Caco-2 (cell line): Measurements from ENCODE around the gene PRXL2A. TPM values are rescaled to one million over a fixed set of nuclear protein-coding genes. Genes with fewer than 3 reads are reported as not detected.

Source experiments
- BruUV-seq: library from RNA; stranded (reverse); fragments of 400-500 nt; replicated peaks from 2 replicates; lab custom pipeline; 2021; lab: Mats Ljungman, UMichigan
- CTCF ChIA-PET: fragments of 300-600 bp; sonication (Branson Sonifier 250); formaldehyde crosslinking; loops from one replicate; lab custom pipeline; 2022; ENCODE audit warnings: antibody characterized with exemption; lab: Charles Lee
- POLR2A ChIA-PET: fragments of 300-600 bp; sonication (Branson Sonifier 250); formaldehyde crosslinking; loops from one replicate; lab custom pipeline; 2022; ENCODE audit warnings: antibody characterized with exemption; lab: Charles Lee
- DNase-seq, 2 experiments: peaks; one replicate each; pipeline versions ENCODE4 v3.0.0 to v3.0.0-alpha.2; 2020 to 2022
- H3K27me3 ChIP-seq: replicated peaks from 2 replicates; pipeline ENCODE4 v1.6.0; 2011; ENCODE audit warnings: low read length; ENCODE audit not compliant: control insufficient read depth, insufficient read depth
- H3K36me3 ChIP-seq: 2 replicates; pipeline ENCODE4 v1.5.1; 2011; ENCODE audit warnings: low read length; ENCODE audit not compliant: control insufficient read depth, insufficient read depth
- H3K4me1 ChIP-seq: fragments of 250-450 bp; sonication (Bioruptor Pico); 2 replicates; pipeline ENCODE4 v1.5.1; 2020; ENCODE audit warnings: mild to moderate bottlenecking
- H3K4me3 ChIP-seq: 2 replicates; pipeline ENCODE4 v1.5.1; 2011; ENCODE audit warnings: low read depth, mild to moderate bottlenecking, control low read depth, low read length
- H3K9me3 ChIP-seq: fragments of 250-450 bp; sonication (Bioruptor Pico); 2 replicates; pipeline ENCODE4 v1.5.1; 2020; ENCODE audit warnings: mild to moderate bottlenecking, moderate library complexity
- H3K27ac Mint-ChIP-seq: one replicate; pipeline ENCODE4 v1.8.0; 2022; ENCODE audit warnings: mixed read lengths; ENCODE audit not compliant: unreplicated experiment
- H3K27me3 Mint-ChIP-seq: one replicate; pipeline ENCODE4 v1.8.0; 2022; ENCODE audit warnings: mixed read lengths; ENCODE audit not compliant: insufficient read depth, unreplicated experiment
- H3K36me3 Mint-ChIP-seq: one replicate; pipeline ENCODE4 v1.8.0; 2022; ENCODE audit warnings: mild to moderate bottlenecking, mixed read lengths; ENCODE audit not compliant: insufficient read depth, unreplicated experiment
- H3K4me1 Mint-ChIP-seq: one replicate; pipeline ENCODE4 v1.8.0; 2022; ENCODE audit warnings: low read depth, mixed read lengths; ENCODE audit not compliant: unreplicated experiment
- H3K4me3 Mint-ChIP-seq: one replicate; pipeline ENCODE4 v1.8.0; 2022; ENCODE audit warnings: mild to moderate bottlenecking, moderate library complexity, mixed read lengths; ENCODE audit not compliant: unreplicated experiment
- H3K9me3 Mint-ChIP-seq: one replicate; pipeline ENCODE4 v1.8.0; 2022; ENCODE audit warnings: mixed read lengths; ENCODE audit not compliant: unreplicated experiment
- CTCF ChIP-seq, 2 experiments: fragments of 200-600 bp in 1 of 2; IDR thresholded peaks; 1 replicate in 1 of 2; 2 replicates in 1 of 2; pipeline versions ENCODE4 v1.5.1 to v1.8.0; 2011 to 2022; ENCODE audit warnings: antibody characterized with exemption in 1 of 2, control low read depth in 1 of 2, inconsistent platforms in 1 of 2, low read depth in 1 of 2, low read length in 1 of 2, mild to moderate bottlenecking in 1 of 2, moderate library complexity in 1 of 2; ENCODE audit not compliant: insufficient read depth in 1 of 2, severe bottlenecking in 1 of 2, unreplicated experiment in 1 of 2
- intact Hi-C: fragments of 100-400 bp; cut with micrococcal nuclease; formaldehyde crosslinking; loops from one replicate; pipeline ENCODE4 v1.10.0; 2022; ENCODE audit not compliant: unreplicated experiment
- total RNA-seq: library from RNA; stranded (reverse); gene quantifications from 2 replicates; pipeline ENCODE4 v1.2.3, GENCODE V29; 2022

The PRXL2A gene
- total RNA-seq, 1 experiment from 2014 or later, result 88.6 TPM

GRCh38 chr10:80458638-80459037 lies 50.3 kb downstream of the PRXL2A start:
- no peak overlapping the region for H3K4me3 ChIP-seq
- intact Hi-C loops, result no loop called here
- BruUV-seq, result no TSS peak

GRCh38 chr10:80459047-80459865 lies 50.9 kb downstream of the PRXL2A start:
- BruUV-seq, result no TSS peak
- intact Hi-C loops, result no loop called here
- Histone ChIP-seq H3K9me3 (no peaks in the 10 kb centered on the region), H3K4me1 (peaks cover 76% of the 10 kb centered on the region), H3K36me3 (no peaks in the 10 kb centered on the region), H3K27me3 (no peaks in the 10 kb centered on the region), H3K4me3 (no peak overlapping the region)
- Mint-ChIP-seq H3K27ac (peak overlapping the region; percentile 70), H3K27me3 (no peaks in the 10 kb centered on the region), H3K36me3 (peaks cover 56% of the 10 kb centered on the region), H3K9me3 (no peaks in the 10 kb centered on the region), H3K4me1 (peaks cover 56% of the 10 kb centered on the region), H3K4me3 (peak overlapping the region; percentile 16)
- DNase-seq, result no peak
- POLR2A ChIA-PET, result interaction anchor here (1.7 kb wide), 1 partner anchor 46 kb away, joined by 10 read pairs; no protein-coding TSS in a partner anchor
- CTCF ChIA-PET, result interaction anchor here (0.6 to 4.0 kb wide), 4 partner anchors 15 to 46 kb away, joined by 4 to 55 read pairs (median 13); no protein-coding TSS in a partner anchor
- no peak for TF ChIP-seq CTCF (IDR thresholded peaks at IDR 0.05; ENCODE audit: insufficient read depth in 1 of 2, low read depth in 1 of 2, low read length in 1 of 2, severe bottlenecking in 1 of 2, unreplicated experiment in 1 of 2)

More at GRCh38 chr10:80458638-80459037, 50.3 kb downstream of the PRXL2A start:
- CTCF ChIA-PET, result interaction anchor here (0.6 to 4.0 kb wide), 4 partner anchors 14 to 47 kb away, joined by 4 to 55 read pairs (median 13); no protein-coding TSS in a partner anchor
- peaks cover 56% of the 10 kb centered on the region for H3K36me3 Mint-ChIP-seq
- no peak overlapping the region for H3K4me3 Mint-ChIP-seq
- DNase-seq, result no peak
- no peaks in the 10 kb centered on the region for H3K27me3 Mint-ChIP-seq
- POLR2A ChIA-PET, result no interaction called here
- no peaks in the 10 kb centered on the region for H3K27me3 ChIP-seq
- H3K4me1 Mint-ChIP-seq, result peaks cover 50% of the 10 kb centered on the region
- no peaks in the 10 kb centered on the region for H3K9me3 Mint-ChIP-seq
- H3K4me1 ChIP-seq, result peaks cover 69% of the 10 kb centered on the region
- TF ChIP-seq CTCF (IDR thresholded peaks at IDR 0.05; ENCODE audit: insufficient read depth in 1 of 2, low read depth in 1 of 2, low read length in 1 of 2, severe bottlenecking in 1 of 2, unreplicated experiment in 1 of 2), result no peak
- no peaks in the 10 kb centered on the region for H3K36me3 ChIP-seq
- H3K9me3 ChIP-seq, result no peaks in the 10 kb centered on the region
- peak overlapping the region; percentile 54 for H3K27ac Mint-ChIP-seq

- Mint-ChIP-seq H3K27me3 (no peaks in the 10 kb centered on the region), H3K27ac (peak overlapping the region; percentile 70), H3K9me3 (no peaks in the 10 kb centered on the region), H3K4me1 (peaks cover 64% of the 10 kb centered on the region), H3K4me3 (peak overlapping the region; percentile 43), H3K36me3 (peaks cover 52% of the 10 kb centered on the region)
- no TSS peak for BruUV-seq
- no peaks in the 10 kb centered on the region for H3K27me3 ChIP-seq
- peaks cover 83% of the 10 kb centered on the region for H3K4me1 ChIP-seq
- H3K36me3 ChIP-seq, result no peaks in the 10 kb centered on the region
- H3K4me3 ChIP-seq, result no peak overlapping the region
- no peak for TF ChIP-seq CTCF (IDR thresholded peaks at IDR 0.05; ENCODE audit: insufficient read depth in 1 of 2, low read depth in 1 of 2, low read length in 1 of 2, severe bottlenecking in 1 of 2, unreplicated experiment in 1 of 2)
- ChIA-PET CTCF (interaction anchor here (0.9 to 4.0 kb wide), 4 partner anchors 11 to 45 kb away, joined by 3 to 55 read pairs (median 12); no protein-coding TSS in a partner anchor), POLR2A (interaction anchor here (0.6 to 1.7 kb wide), 4 partner anchors 38 to 53 kb away, joined by 3 to 10 read pairs (median 3); no protein-coding TSS in a partner anchor)
- DNase-seq, result peak; percentile 88 to 89
- H3K9me3 ChIP-seq, result no peaks in the 10 kb centered on the region
- intact Hi-C loops, result loop anchor here (1.0 kb wide), 1 partner anchor 46 kb away; no protein-coding TSS in a partner anchor
Measured at GRCh38 chr10:80460399-80461207, 52.3 kb downstream of the PRXL2A start.
